Bronchial epithelial cell (primary cell): ENCODE data around the gene AIPL1. TPM values are rescaled to one million over a fixed set of nuclear protein-coding genes. Genes with fewer than 3 reads are reported as not detected.

Experiments
- DNase-seq: peaks from one replicate; pipeline ENCODE4 v3.0.0-alpha.2; 2010; ENCODE audit warnings: low read depth
- FAIRE-seq: peaks from 2 replicates; lab custom pipeline; 2011; peaks lifted over from hg19 to GRCh38; lab: Jason Lieb, UNC
- H3K27me3 ChIP-seq: 2 replicates; pipeline ENCODE4 v1.5.1; 2011; ENCODE audit warnings: low read length; ENCODE audit not compliant: control insufficient read depth, insufficient read depth
- H3K36me3 ChIP-seq: 2 replicates; pipeline ENCODE4 v1.5.1; 2011; ENCODE audit warnings: low read length; ENCODE audit not compliant: control insufficient read depth, insufficient read depth
- H3K4me3 ChIP-seq: 2 replicates; pipeline ENCODE4 v1.5.1; 2011; ENCODE audit warnings: mild to moderate bottlenecking, low read depth, low read length, control low read depth
- total RNA-seq: library from RNA; depleted of rRNA; stranded (reverse); fragments of >200 nt; gene quantifications from 2 replicates; pipeline ENCODE4 v1.2.1, GENCODE V29; 2014
- TF ChIP-seq, protein P1 (sequence below): IDR thresholded peaks from 2 replicates; pipeline ENCODE4 v1.5.1; 2011; ENCODE audit warnings: mild to moderate bottlenecking, moderate library complexity, low read length, control low read depth, inconsistent platforms; ENCODE audit not compliant: insufficient read depth, severe bottlenecking

Gene AIPL1
- total RNA-seq, 1 donor from 2014 or later, result not detected

GRCh38 chr17:6474906-6475305 lies 40.0 kb upstream of the AIPL1 start:
- peak; percentile 90 for FAIRE-seq
- peak; percentile 52 for DNase-seq

DNA sequence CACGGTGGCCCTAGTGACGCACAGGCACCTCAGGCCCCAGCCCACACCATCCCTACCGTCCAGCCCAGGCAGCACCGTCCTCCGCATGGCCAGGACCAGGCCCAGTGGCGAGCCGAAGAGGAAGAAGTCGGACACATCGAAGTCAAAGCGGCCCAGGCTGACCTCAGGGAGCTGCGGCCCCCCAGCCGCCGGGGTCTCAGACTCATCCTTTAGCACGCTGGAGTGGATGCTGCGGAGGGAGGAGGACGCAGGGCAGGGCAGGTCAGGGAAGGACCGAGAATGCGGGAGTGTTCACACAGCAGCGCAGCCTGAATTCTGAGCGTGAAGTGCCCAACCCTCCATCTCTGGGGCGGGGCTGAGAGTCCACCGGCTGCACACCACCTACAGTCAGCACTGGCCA lies 39.5 kb upstream of the AIPL1 start:
- Histone ChIP-seq H3K4me3 (no peak overlapping the region), H3K36me3 (peaks cover 22% of the 10 kb centered on the region), H3K27me3 (no peaks in the 10 kb centered on the region)
- no peak for DNase-seq
- TF ChIP-seq, protein P1, sequence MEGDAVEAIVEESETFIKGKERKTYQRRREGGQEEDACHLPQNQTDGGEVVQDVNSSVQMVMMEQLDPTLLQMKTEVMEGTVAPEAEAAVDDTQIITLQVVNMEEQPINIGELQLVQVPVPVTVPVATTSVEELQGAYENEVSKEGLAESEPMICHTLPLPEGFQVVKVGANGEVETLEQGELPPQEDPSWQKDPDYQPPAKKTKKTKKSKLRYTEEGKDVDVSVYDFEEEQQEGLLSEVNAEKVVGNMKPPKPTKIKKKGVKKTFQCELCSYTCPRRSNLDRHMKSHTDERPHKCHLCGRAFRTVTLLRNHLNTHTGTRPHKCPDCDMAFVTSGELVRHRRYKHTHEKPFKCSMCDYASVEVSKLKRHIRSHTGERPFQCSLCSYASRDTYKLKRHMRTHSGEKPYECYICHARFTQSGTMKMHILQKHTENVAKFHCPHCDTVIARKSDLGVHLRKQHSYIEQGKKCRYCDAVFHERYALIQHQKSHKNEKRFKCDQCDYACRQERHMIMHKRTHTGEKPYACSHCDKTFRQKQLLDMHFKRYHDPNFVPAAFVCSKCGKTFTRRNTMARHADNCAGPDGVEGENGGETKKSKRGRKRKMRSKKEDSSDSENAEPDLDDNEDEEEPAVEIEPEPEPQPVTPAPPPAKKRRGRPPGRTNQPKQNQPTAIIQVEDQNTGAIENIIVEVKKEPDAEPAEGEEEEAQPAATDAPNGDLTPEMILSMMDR, result no peak
- FAIRE-seq, result no peak

More at GRCh38 chr17:6474906-6475305, 40.0 kb upstream of the AIPL1 start:
- Histone ChIP-seq H3K36me3 (peaks cover 22% of the 10 kb centered on the region), H3K27me3 (no peaks in the 10 kb centered on the region), H3K4me3 (no peak overlapping the region)
- TF ChIP-seq, protein P1, result no peak

DNA sequence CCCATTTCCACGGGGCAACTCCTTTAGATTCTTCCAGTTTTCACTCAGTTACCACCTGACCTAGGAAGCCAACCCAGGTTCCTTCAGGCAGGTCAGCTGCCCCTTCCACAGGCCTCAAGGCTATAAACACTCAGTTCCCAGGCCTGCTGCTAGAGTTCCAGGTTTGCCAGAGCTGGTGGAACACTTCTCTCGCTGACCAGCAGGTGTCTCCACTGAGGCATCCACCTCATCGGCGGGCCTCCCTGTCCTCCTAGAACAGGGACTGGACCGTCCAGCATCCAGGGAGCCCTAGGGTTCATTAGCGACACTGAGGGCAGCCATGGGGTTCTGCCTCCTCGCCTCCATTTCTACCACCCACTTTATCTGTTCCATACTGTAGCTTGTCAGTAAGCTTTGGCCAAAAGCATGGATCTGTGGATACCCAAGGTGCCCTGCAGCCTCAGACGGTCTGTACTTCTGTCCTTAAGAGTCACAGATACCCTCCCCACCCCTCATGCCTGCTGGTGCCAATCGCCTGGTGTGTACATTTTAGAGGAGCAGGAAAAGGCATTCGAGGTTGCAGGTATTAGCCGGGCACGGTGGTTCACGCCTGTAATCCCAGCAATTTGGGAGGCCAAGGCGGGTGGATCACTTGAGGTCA lies 38.3 kb upstream of the AIPL1 start:
- H3K4me3 ChIP-seq, result no peak overlapping the region
- no peaks in the 10 kb centered on the region for H3K27me3 ChIP-seq
- TF ChIP-seq, protein P1, result peak; percentile 96
- FAIRE-seq, result no peak
- peak; percentile 53 for DNase-seq
- peaks cover 24% of the 10 kb centered on the region for H3K36me3 ChIP-seq

DNA sequence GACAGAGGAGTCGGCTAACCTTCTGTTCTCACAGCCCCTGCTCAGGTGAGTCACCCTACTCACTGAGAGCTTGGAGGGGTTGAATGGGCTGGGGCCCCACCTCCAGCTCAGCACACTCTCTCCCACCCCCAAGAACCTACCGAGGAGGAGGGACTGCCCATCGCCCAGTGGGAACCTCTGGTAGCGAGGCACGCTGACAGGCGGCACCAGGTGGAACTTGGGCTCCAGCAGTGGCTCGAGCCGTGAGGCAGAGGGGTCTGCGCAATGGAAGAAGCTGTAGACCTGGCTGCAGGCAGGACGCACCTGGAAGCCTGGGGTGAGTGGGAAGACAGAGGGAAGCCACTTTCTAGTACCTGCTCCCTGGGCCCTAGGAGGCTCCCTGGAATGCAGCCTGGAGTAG lies 37.6 kb upstream of the AIPL1 start:
- H3K4me3 ChIP-seq, result no peak overlapping the region
- TF ChIP-seq, protein P1, result no peak
- DNase-seq (no peak), FAIRE-seq (no peak)
- H3K27me3 ChIP-seq, result no peaks in the 10 kb centered on the region
- peaks cover 26% of the 10 kb centered on the region for H3K36me3 ChIP-seq

GRCh38 chr17:6471531-6472465 lies 36.9 kb upstream of the AIPL1 start:
- Histone ChIP-seq H3K36me3 (peaks cover 26% of the 10 kb centered on the region), H3K4me3 (no peak overlapping the region), H3K27me3 (no peaks in the 10 kb centered on the region)
- TF ChIP-seq, protein P1, result peak; percentile 1
- FAIRE-seq (no peak), DNase-seq (peak; percentile 49)
